Stimulated activated naive CD4-positive, alpha-beta T cell treated with Interleukin-2 at 50 U/mL for 16 hours (primary cell): ENCODE results near the gene CYLD.

ENCODE experiments used
- DNase-seq: peaks from one replicate; lab custom pipeline; 2025; lab: John Stamatoyannopoulos, UW

CYLD gene

GRCh38 chr16:50740736-50741135 is 1.1 kb upstream of the CYLD start:
- peak; percentile 22 for DNase-seq

DNA sequence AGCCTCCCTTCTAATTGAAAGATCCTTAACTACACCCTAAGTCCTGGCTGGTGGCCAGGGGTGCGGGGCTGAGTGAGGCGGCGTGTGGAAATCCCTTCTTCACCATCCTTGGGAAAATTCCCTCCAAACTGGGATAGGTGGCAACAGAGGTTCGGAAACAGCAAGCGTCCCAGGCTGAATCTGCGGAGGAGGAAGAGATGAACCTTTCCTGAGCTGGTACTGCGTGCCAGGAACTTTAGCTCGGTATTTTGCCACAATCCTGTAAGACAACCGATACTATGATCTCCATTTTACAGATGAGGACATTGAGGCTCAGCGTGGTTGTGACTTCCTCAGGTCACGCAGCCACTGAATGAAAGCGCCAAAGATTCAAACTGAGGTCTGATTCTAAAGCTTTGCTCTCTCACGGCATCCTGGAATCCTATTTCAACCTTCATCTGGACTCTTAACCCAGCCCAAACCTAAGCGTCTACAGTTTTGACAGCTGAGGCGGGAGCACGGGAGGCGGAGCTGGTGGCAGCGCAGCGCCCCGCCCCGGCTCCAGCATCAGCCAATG is 583 bp upstream of the CYLD start:
- DNase-seq: no peak

DNA sequence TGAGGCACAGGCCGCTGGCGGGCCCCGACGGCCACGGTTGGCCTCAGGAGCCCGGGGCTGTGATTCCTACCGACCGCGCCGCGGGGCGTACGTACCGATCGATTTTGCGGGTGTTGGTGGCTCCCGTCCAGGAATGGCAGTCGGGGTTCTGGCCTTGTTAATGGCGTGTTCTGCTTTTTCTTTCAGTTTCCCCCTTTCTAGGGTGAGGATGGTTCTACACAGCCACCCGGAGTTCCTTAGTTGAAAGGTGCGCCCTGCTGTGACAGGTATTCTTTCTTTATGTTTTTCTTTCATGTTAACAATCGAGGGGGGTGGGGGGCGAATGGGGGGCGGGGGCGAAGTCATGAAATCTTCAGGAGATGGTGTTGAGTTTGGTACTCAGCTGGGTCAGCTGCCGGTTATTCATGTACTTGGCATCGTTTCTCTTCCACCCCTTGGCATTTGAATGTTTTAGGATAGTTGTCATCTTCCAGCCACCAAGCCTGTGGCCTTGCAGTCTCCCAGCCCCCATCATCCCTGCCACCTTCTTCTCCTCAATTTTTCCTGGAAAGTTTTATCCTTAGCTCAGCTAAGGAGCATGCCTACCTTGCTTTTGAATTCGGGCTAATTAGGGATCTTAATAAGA is 802 bp downstream of the CYLD start:
- DNase-seq: peak; percentile 46

DNA sequence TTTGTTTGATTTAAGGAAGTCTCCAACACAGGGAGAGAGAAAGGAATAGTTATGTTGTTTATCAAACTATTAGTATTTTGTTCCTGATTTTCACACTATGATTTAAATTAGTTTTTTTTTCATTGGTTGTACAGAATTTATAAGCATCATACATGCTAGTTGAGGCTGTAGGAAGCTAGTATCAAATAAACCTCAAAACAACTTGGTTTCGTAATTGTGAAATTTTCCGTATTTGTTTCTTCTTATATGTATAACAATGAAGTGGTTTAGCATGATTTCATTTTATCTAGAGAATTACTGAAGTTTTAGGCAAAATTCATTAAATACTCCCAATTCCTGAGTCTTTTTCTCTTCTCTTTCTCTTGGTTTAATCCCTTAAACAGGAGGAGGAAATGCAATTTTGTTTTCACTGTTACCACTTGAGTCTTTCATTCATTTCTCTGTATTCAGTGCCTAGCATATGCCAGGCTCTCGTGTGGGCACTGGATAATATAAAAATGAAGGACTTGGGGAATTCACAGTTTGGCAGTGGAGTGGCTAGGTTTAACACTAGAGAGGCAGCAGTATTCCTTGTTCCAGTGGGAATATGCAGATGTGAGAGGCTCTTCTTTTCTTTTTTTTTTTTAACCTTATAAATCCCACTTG is 1.8 kb downstream of the CYLD start:
- DNase-seq: no peak

DNA sequence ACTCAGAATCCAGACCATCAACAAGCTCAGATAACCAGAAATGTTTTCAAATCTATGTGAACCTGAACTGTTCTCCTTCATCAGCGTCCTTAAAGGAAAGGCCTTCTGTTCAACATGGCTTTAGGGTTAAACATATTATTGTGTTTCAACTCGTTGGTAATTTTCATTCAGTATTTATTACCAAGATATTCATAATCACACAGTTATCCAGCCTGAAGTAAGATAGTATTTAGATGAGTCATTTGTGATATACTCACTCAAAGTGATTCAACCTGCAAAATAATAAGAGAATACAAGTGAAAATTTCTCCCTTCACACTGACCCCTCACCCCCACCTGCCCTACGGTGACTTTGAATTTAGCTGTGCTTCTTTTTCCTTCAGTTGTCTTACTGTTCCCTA is 3.0 kb downstream of the CYLD start:
- no peak for DNase-seq

- no peak for DNase-seq
Observed at GRCh38 chr16:50745940-50746339, 4.1 kb downstream of the CYLD start.

DNA sequence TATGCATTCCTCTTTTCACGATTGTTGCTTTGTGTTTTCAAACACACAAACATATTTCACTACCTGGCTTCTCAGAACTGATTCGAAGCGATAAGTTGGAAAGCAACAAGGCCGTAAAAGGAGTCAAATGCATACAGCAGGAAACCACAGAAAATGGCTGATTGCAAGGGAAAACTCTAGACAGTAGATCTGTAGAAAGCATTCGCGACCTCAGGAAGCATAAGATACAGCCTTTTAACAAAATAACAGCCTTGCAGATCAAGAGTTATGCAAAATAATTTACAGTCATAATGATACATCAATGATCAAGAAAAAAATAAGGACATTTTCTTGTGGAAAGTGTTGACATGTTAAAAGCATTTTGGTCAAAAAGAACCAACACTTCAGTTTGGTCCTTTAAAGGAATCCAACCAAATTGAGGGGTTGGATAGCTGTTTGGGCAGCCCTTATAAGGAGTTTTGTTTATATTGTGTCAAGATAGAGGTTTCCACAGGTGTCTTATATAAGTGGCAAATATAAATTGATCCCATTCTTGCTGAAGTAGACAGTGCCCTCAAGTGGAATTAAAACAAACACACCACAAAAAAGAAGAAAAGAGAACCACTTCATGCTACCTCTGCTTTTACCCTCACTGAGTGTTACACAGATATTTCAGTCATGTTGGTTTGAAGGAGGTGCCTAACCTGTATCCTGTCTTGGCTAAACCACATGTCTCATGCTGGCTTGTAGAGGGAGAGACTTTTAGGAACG is 5.5 kb downstream of the CYLD start:
- no peak for DNase-seq

GRCh38 chr16:50751528-50751927 is 9.6 kb downstream of the CYLD start:
- DNase-seq: no peak

GRCh38 chr16:50752471-50753235 is 10.8 kb downstream of the CYLD start:
- DNase-seq: no peak

DNA sequence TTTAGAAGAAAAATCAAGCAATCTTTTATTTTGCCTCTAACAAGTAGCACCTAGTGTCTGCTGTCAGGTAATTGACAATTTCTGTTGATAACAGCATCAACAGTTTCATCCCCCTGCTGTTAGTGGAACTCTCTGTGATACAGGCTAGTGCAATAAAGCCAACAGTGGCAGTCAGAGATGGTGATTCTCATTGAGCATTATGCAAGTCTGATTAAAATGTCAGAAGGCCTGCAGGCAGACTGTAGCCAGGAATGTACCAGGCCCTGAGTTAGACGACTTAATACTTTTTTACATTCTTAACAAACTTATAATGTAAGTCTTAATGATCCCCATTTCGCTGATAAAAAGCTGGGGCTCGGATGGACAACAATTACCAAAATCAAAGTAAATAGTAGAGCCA is 14.6 kb downstream of the CYLD start:
- no peak for DNase-seq

GRCh38 chr16:50761267-50761666 is 19.4 kb downstream of the CYLD start:
- DNase-seq: no peak

DNA sequence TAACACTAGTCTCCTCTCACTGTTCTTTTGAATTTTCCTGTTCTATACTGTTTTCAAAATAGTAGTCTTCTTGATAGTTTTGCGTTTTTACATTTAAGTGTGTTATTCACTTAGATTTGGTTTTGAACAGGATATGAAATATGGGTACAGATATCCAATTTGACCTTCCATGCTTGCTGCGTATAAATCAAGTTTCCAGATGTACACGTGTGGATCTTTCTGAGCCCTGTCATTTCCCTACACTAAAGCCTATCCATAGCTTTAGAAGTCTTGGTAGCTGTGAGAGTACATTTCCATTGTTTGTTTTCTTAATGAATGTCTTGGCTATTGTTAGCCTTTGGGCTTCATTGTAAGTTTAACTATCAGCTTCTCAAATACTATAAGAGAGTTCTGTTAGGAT is 20.4 kb downstream of the CYLD start:
- DNase-seq: no peak

GRCh38 chr16:50763211-50763610 is 21.3 kb downstream of the CYLD start:
- DNase-seq: no peak

DNA sequence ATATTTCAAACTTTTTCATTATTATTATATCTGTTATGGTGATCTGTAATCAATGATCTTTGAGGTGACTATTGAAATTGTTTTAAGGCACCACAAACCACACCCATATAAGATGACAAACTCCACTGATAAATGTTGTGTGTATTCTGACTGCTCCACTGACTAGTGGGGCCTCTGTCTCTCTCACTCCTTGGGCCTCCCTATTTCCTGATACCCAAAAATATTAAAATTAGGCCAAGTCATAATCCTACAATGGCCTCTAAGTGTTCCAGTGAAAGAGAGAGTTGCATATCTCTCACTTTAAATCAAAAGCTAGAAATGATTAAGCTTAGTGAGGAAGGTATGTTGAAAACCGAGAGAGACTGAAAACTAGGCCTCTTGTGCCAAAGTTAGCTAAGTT is 23.4 kb downstream of the CYLD start:
- DNase-seq: no peak

DNA sequence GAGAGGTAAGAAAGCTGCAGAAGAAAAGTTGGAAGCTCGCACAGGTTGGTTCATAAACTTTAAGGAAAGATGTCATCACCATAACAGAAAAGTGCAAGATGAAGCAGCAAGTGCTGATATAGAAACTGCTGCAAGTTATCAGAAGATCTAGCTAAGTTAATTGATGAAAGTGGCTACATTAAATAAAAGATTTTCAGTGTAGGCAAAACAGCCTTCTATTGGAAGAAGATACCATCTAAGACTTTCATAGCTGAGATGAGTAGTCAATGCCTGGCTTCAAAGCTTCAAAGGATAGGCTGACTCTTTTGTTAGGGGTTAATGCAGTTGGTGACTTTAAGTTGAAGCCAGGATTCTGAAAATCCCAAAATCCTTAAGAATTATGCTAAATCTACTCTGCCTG is 24.0 kb downstream of the CYLD start:
- DNase-seq: no peak

- no peak for DNase-seq
Observed at GRCh38 chr16:50767197-50767596, 25.3 kb downstream of the CYLD start.

- no peak for DNase-seq
Observed at GRCh38 chr16:50771366-50771765, 29.5 kb downstream of the CYLD start.

GRCh38 chr16:50774405-50774804 is 32.5 kb downstream of the CYLD start:
- no peak for DNase-seq

GRCh38 chr16:50774960-50775359 is 33.1 kb downstream of the CYLD start:
- no peak for DNase-seq

DNA sequence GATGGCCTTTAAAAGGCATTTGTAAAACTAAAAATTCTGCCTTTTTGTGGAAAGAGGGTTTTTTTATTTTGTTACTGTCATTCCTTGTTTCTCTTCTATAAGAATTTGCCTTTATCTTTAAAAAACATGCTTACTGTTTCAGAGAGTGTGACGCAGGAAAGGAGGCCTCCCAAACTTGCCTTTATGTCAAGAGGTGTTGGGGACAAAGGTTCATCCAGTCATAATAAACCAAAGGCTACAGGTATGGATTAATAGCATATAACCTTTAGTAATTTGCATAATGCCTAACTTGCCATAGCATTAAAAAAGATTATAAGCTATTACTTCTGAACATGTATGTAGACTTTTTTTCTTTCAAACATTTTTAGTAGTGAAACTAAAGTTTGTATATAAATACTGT is 34.2 kb downstream of the CYLD start:
- no peak for DNase-seq

GRCh38 chr16:50778284-50779163 is 36.6 kb downstream of the CYLD start:
- no peak for DNase-seq
